ENCODE results near the gene ARAP3. TPM values are rescaled to one million over a fixed set of nuclear protein-coding genes. Genes with fewer than 3 reads are reported as not detected.

Gene ARAP3
- total RNA-seq, 1 donor from 2014 or later = 42.4 TPM

- ATAC-seq (no peak), DNase-seq (no peak)
- Histone ChIP-seq H3K27ac (no peak overlapping the region), H3K27me3 (peaks cover 3% of the 10 kb centered on the region), H3K4me3 (no peak overlapping the region), H3K9me3 (no peaks in the 10 kb centered on the region), H3K4me1 (peaks cover 8% of the 10 kb centered on the region), H3K36me3 (no peaks in the 10 kb centered on the region)
- intact Hi-C loops (cut with DNase I) = no loop called here
- TF ChIP-seq CTCF (IDR thresholded peaks at IDR 0.05) = no peak
Observed at GRCh38 chr5:141717043-141717442, 35.0 kb upstream of the ARAP3 start.

- Histone ChIP-seq H3K27ac (no peak overlapping the region), H3K27me3 (peaks cover 3% of the 10 kb centered on the region), H3K4me3 (no peak overlapping the region), H3K9me3 (no peaks in the 10 kb centered on the region), H3K36me3 (no peaks in the 10 kb centered on the region), H3K4me1 (peaks cover 8% of the 10 kb centered on the region)
- intact Hi-C loops (cut with DNase I) = no loop called here
- no peak for ATAC-seq
- no peak for DNase-seq
- no peak for TF ChIP-seq CTCF (IDR thresholded peaks at IDR 0.05)
Observed at GRCh38 chr5:141716468-141716867, 34.4 kb upstream of the ARAP3 start.

GRCh38 chr5:141716009-141716408 lies 34.0 kb upstream of the ARAP3 start:
- peaks cover 8% of the 10 kb centered on the region for H3K4me1 ChIP-seq
- intact Hi-C loops (cut with DNase I) = no loop called here
- DNase-seq (no peak), ATAC-seq (no peak)
- no peak overlapping the region for H3K27ac ChIP-seq
- H3K9me3 ChIP-seq = no peaks in the 10 kb centered on the region
- H3K36me3 ChIP-seq = no peaks in the 10 kb centered on the region
- H3K27me3 ChIP-seq = peaks cover 3% of the 10 kb centered on the region
- TF ChIP-seq CTCF (IDR thresholded peaks at IDR 0.05) = no peak
- H3K4me3 ChIP-seq = no peak overlapping the region

GRCh38 chr5:141715346-141715905 lies 33.4 kb upstream of the ARAP3 start:
- intact Hi-C loops (cut with DNase I) = no loop called here
- no peak for TF ChIP-seq CTCF (IDR thresholded peaks at IDR 0.05)
- ATAC-seq (no peak), DNase-seq (no peak)
- no peak overlapping the region for H3K27ac ChIP-seq
- no peaks in the 10 kb centered on the region for H3K36me3 ChIP-seq
- peaks cover 8% of the 10 kb centered on the region for H3K4me1 ChIP-seq
- H3K4me3 ChIP-seq = no peak overlapping the region
- peaks cover 3% of the 10 kb centered on the region for H3K27me3 ChIP-seq
- H3K9me3 ChIP-seq = no peaks in the 10 kb centered on the region

- intact Hi-C loops (cut with DNase I) = no loop called here
- H3K27me3 ChIP-seq = peaks cover 3% of the 10 kb centered on the region
- TF ChIP-seq CTCF (IDR thresholded peaks at IDR 0.05) = no peak
- H3K9me3 ChIP-seq = no peaks in the 10 kb centered on the region
- peaks cover 8% of the 10 kb centered on the region for H3K4me1 ChIP-seq
- ATAC-seq (no peak), DNase-seq (no peak)
- H3K4me3 ChIP-seq = no peak overlapping the region
- no peak overlapping the region for H3K27ac ChIP-seq
- no peaks in the 10 kb centered on the region for H3K36me3 ChIP-seq
Observed at GRCh38 chr5:141714542-141715310, 32.7 kb upstream of the ARAP3 start.
